Breast epithelium (tissue), 4 donors: ENCODE results near the gene C19orf38. TPM values are rescaled to one million over a fixed set of nuclear protein-coding genes. Genes with fewer than 3 reads are reported as not detected.
A peak's percentile ranks its signal among the peaks of the same experiment; 100 is the strongest.
"Not testable (repeated sequence)": the region's sequence is repeated elsewhere in the genome, so short reads cannot be mapped to it uniquely, and the experiment has no call there.

Experiments used
- DNase-seq, 2 donors: peaks; one replicate each; pipeline ENCODE4 v3.0.0-alpha.2; 2019; ENCODE audit warnings: low spot score in 2 of 2
- H3K27ac ChIP-seq, 2 donors: fragments of 200-600 bp; sonication (generic) in 1 of 2; one replicate each; pipeline ENCODE4 v1.5.1; 2016 to 2019; ENCODE audit warnings: mild to moderate bottlenecking in 1 of 2
- H3K27me3 ChIP-seq, 2 donors: fragments of 200-600 bp; sonication (generic) in 1 of 2; one replicate each; pipeline versions ENCODE4 v1.5.1 to v1.6.0; 2017 to 2019; ENCODE audit warnings: control low read depth in 1 of 2, mild to moderate bottlenecking in 1 of 2
- H3K36me3 ChIP-seq: fragments of 200-600 bp; one replicate; pipeline ENCODE4 v1.5.1; 2019
- H3K4me1 ChIP-seq, 2 donors: fragments of 200-600 bp; sonication (generic); one replicate each; pipeline ENCODE4 v1.5.1; 2016 to 2019; ENCODE audit warnings: control low read depth in 1 of 2
- H3K4me3 ChIP-seq, 3 donors: fragments of 200-600 bp; sonication (generic); 1 replicate in 2 of 3; 2 replicates in 1 of 3; pipeline ENCODE4 v1.5.1; 2016 to 2019; ENCODE audit warnings: mild to moderate bottlenecking in 3 of 3, moderate library complexity in 2 of 3
- H3K9me3 ChIP-seq, 2 donors: fragments of 200-600 bp; sonication (generic) in 1 of 2; one replicate each; pipeline ENCODE4 v1.5.1; 2016 to 2019; ENCODE audit warnings: control low read depth in 1 of 2
- POLR2A ChIP-seq: fragments of 450-650 bp; IDR thresholded peaks from one replicate; pipeline ENCODE4 v1.6.1; 2016; ENCODE audit warnings: antibody characterized with exemption, mild to moderate bottlenecking, moderate library complexity
- POLR2AphosphoS5 ChIP-seq, 3 donors: sonication (generic); formaldehyde crosslinking; IDR thresholded peaks; one replicate each; pipeline ENCODE4 v1.6.1; 2017; ENCODE audit warnings: antibody characterized with exemption in 3 of 3
- intact Hi-C: fragments of 100-400 bp; cut with DNase I; formaldehyde crosslinking; loops from one replicate; pipeline ENCODE4 v1.15.1; 2023; ENCODE audit warnings: low total_unique reads
- total RNA-seq, 3 donors: library from RNA; depleted of rRNA; stranded (reverse); fragments of >200 nt; gene quantifications; one replicate each; pipeline ENCODE4 v1.1.0, GENCODE V29; 2016
- TF ChIP-seq, protein P1 (sequence below), 3 donors: fragments of 450-650 bp; IDR thresholded peaks; one replicate each; pipeline ENCODE4 v1.5.1; 2016 to 2017; ENCODE audit warnings: antibody characterized with exemption in 3 of 3, mild to moderate bottlenecking in 3 of 3, moderate library complexity in 3 of 3

Gene C19orf38
- total RNA-seq, 3 donors from 2014 or later, result 1.3 to 2.7 (median 2.0) TPM

DNA sequence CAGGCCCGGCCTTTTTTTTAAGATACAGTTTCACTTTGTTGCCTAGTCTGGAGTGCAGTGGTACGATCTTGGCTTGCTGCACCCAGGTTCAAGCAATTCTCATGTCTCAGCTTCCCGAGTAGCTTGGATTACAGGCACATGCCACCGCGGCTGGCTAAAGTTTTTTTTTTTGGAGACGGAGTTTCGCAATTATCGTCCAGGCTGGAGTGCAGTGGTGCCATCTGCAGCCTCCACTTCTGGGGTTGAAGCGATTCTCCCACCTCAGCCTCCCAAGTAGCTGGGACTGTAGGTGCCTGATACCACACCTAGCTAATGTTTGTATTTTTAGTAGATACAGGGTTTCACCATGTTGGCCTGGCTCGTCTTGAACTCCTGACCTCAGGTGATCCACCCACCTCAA, 18.3 kb downstream of the C19orf38 start:
- no peaks in the 10 kb centered on the region for H3K36me3 ChIP-seq
- intact Hi-C loops, result no loop called here
- H3K27ac ChIP-seq, result no peak overlapping the region
- no peaks in the 10 kb centered on the region for H3K27me3 ChIP-seq
- no peaks in the 10 kb centered on the region for H3K9me3 ChIP-seq
- H3K4me3 ChIP-seq, result no peak overlapping the region
- DNase-seq, result no peak
- TF ChIP-seq POLR2AphosphoS5 (IDR thresholded peaks at IDR 0.05), result no peak
- TF ChIP-seq, protein P1, sequence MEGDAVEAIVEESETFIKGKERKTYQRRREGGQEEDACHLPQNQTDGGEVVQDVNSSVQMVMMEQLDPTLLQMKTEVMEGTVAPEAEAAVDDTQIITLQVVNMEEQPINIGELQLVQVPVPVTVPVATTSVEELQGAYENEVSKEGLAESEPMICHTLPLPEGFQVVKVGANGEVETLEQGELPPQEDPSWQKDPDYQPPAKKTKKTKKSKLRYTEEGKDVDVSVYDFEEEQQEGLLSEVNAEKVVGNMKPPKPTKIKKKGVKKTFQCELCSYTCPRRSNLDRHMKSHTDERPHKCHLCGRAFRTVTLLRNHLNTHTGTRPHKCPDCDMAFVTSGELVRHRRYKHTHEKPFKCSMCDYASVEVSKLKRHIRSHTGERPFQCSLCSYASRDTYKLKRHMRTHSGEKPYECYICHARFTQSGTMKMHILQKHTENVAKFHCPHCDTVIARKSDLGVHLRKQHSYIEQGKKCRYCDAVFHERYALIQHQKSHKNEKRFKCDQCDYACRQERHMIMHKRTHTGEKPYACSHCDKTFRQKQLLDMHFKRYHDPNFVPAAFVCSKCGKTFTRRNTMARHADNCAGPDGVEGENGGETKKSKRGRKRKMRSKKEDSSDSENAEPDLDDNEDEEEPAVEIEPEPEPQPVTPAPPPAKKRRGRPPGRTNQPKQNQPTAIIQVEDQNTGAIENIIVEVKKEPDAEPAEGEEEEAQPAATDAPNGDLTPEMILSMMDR (IDR thresholded peaks at IDR 0.05), result no peak
- TF ChIP-seq POLR2A, result no peak
- no peaks in the 10 kb centered on the region for H3K4me1 ChIP-seq

DNA sequence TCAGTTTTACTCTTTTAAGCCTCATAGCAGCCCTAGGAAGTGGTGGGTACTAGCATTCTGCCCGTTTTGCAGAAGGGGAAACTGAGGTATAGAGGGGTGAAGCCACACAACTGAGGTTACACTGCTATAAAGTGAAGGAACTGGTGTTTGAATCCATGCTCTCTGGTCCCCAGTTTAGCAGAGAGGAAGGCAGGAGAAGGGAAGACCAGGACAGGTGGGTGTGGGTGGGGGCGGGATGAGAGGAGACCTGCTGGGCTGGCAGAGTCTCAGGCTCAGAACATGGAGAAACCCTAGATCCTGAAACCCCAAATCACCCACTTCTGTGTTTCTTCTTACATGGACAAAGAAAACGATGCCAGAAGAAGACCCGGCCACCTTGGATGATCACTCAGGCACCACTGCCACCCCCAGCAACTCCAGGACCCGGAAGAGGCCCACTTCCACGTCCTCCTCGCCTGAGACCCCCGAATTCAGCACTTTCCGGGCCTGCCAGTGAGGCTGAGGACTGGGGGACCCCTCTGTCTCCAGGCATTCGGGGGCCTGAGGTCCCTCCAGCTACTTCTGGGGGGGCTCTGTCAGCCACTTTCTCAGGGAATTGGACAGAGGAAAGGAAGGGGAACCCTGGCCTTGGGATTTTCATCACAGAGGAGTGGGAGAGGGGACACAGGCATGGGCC, 20.8 kb downstream of the C19orf38 start:
- no peaks in the 10 kb centered on the region for H3K36me3 ChIP-seq
- H3K4me3 ChIP-seq, result no peak overlapping the region
- no peak overlapping the region for H3K27ac ChIP-seq
- no peaks in the 10 kb centered on the region for H3K9me3 ChIP-seq
- intact Hi-C loops, result no loop called here
- no peak for DNase-seq
- H3K4me1 ChIP-seq, result no peaks in the 10 kb centered on the region
- no peaks in the 10 kb centered on the region for H3K27me3 ChIP-seq
- no peak for TF ChIP-seq POLR2AphosphoS5 (IDR thresholded peaks at IDR 0.05)
- TF ChIP-seq POLR2A, result no peak
- TF ChIP-seq, protein P1 (IDR thresholded peaks at IDR 0.05), result no peak

DNA sequence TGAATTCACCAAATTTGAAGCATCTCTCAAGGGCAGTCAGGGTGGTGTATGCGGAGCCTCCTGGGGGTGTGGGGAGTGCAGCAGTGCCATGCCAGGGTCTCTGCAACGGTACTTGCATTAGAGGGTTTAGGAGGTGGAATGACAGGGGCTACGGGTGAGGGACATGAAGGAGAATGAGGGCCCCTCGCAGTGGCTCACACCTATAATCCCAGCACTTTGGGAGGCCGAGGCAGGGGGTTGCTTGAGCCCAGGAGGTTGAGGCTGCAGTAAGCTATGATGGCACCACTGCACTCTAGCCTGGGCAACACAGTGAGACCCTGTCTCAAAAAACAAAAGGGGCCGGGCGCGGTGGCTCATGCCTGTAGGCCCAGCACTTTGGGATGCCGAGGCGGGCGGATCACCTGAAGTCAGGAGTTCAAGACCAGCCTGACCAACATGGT, 21.7 kb downstream of the C19orf38 start:
- intact Hi-C loops, result not testable (repeated sequence)

DNA sequence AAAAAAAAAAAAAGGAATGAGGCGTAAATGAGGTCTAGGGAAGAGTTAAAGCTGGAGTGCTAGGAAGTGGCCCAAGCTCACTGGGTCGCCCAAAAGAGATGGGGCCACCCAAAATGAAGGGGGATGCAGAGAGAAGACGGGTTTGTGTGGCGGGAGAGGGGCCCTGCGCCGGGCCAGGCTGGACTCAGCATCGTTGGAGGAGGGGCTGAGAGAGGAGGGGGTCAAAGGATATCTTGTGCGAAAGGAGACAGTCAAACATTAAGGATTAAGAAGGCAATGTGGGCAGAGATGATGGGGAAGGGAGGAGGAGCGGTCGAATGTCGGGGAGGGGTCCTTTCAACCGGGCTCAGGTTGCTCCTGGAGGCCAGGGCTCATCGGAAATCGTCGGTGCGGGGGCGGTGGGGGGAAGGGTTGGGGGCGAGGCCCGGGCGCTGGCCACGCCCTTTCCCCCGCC, 22.3 kb downstream of the C19orf38 start:
- H3K36me3 ChIP-seq, result no peaks in the 10 kb centered on the region
- H3K27ac ChIP-seq, result peak overlapping the region; percentile 82 to 92
- H3K27me3 ChIP-seq, result no peaks in the 10 kb centered on the region
- intact Hi-C loops, result no loop called here
- no peaks in the 10 kb centered on the region for H3K9me3 ChIP-seq
- peak overlapping the region; percentile 40 to 69 (median 52) for H3K4me3 ChIP-seq
- TF ChIP-seq, protein P1 (IDR thresholded peaks at IDR 0.05), result no peak
- no peak for TF ChIP-seq POLR2A
- peak in 2 of 3 donors; percentile 15 to 16 for TF ChIP-seq POLR2AphosphoS5 (IDR thresholded peaks at IDR 0.05)
- no peak for DNase-seq
- no peaks in the 10 kb centered on the region for H3K4me1 ChIP-seq

More for the DNA sequence above, 21.7 kb downstream of the C19orf38 start:
- H3K4me3 ChIP-seq, H3K4me1 ChIP-seq, H3K9me3 ChIP-seq, H3K27ac ChIP-seq, H3K27me3 ChIP-seq, H3K36me3 ChIP-seq: not testable (repeated sequence)
- DNase-seq, result peak in 1 of 2 donors; percentile 41

DNA sequence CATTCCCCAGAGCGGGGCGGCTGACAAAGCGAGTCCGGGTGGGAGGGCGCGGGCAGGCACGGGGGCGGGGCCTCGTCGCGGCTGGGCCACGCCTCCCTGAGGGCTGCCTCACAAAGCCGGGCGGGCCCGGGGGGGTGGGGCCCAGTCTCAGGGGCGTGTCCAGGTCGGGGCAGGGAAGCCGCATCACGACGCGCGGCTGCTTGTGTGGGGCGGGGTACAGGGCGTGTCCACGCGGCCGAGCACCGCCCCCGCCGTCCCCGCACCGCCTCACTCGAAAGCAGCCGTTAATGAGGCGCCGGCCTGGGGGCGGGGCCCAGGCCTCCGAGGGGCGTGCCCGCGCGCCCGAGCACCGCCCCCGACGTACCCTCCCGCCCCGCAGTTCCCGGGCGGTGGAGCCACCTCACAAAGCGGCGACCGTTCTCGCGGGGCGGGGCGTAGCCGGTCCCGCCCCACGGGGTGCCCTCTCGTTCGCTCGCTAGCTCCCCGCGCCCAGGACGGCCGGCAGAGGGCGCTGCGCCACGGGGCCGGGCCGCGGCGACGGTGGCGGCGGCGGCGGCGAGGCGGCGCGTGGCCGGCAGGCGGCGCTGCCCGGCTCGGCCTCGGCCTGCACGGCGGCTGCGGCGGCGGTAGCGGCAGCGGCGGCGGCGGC, 22.9 kb downstream of the C19orf38 start, which contains the start of gene CARM1:
Gene CARM1 (plus strand): TSS at position 599 of the 649 bp plus-strand sequence. CDS start 150 bp downstream, outside the sequence.
- Histone ChIP-seq H3K27me3 (no peaks in the 10 kb centered on the region), H3K27ac (peak within 1 kb of the TSS; percentile 82 to 95), H3K4me3 (peak within 1 kb of the TSS; percentile 73 to 97 (median 92)), H3K36me3 (no peaks in the 10 kb centered on the region), H3K4me1 (no peaks in the 10 kb centered on the region), H3K9me3 (no peaks in the 10 kb centered on the region)
- peak; percentile 99 for DNase-seq
- peak in 2 of 3 donors; percentile 17 to 36 for TF ChIP-seq POLR2AphosphoS5 (IDR thresholded peaks at IDR 0.05)
- TF ChIP-seq, protein P1 (IDR thresholded peaks at IDR 0.05), result peak in 1 of 3 donors; percentile 92
- no peak for TF ChIP-seq POLR2A
- intact Hi-C loops, result no loop called here
